Neuronal stem cell (in vitro differentiated cells): ENCODE data around the gene CXorf38.

Experiments
- DNase-seq: peaks from one replicate; pipeline ENCODE4 v3.0.0-alpha.2; 2013; ENCODE audit warnings: low spot score
- H2AFZ ChIP-seq: one replicate; pipeline ENCODE4 v1.6.1; 2013; ENCODE audit warnings: mild to moderate bottlenecking, low read length, inconsistent platforms
- H2AK5ac ChIP-seq: 2 replicates; pipeline ENCODE4 v1.6.1; 2013; ENCODE audit warnings: low read depth, mild to moderate bottlenecking, inconsistent platforms, low read length, moderate library complexity, mixed read lengths
- H2BK120ac ChIP-seq: 2 replicates; pipeline ENCODE4 v1.6.1; 2013; ENCODE audit warnings: low read depth, mild to moderate bottlenecking, inconsistent platforms, low read length, moderate library complexity, mixed read lengths
- H2BK12ac ChIP-seq: one replicate; pipeline ENCODE4 v1.6.1; 2013; ENCODE audit warnings: low read length, inconsistent platforms
- H2BK15ac ChIP-seq: 2 replicates; pipeline ENCODE4 v1.6.1; 2013; ENCODE audit warnings: mild to moderate bottlenecking, low read length, inconsistent platforms, mixed read lengths
- H2BK5ac ChIP-seq: one replicate; pipeline ENCODE4 v1.6.1; 2013; ENCODE audit warnings: inconsistent platforms, mild to moderate bottlenecking, low read length, moderate library complexity
- H3K14ac ChIP-seq: one replicate; pipeline ENCODE4 v1.6.1; 2013; ENCODE audit warnings: low read length, inconsistent platforms
- H3K18ac ChIP-seq: 2 replicates; pipeline ENCODE4 v1.6.1; 2013; ENCODE audit warnings: low read length, inconsistent platforms
- H3K23ac ChIP-seq: 2 replicates; pipeline ENCODE4 v1.6.1; 2013; ENCODE audit warnings: low read depth, mild to moderate bottlenecking, mixed read lengths, low read length, inconsistent platforms; ENCODE audit not compliant: poor library complexity
- H3K27ac ChIP-seq: replicated peaks from 3 replicates; pipeline ENCODE4 v1.5.1; 2013; ENCODE audit warnings: low read length, inconsistent platforms
- H3K27me3 ChIP-seq, 3 experiments: 2 replicates each; pipeline ENCODE4 v1.6.1; 2013; ENCODE audit warnings: low read length in 3 of 3, mild to moderate bottlenecking in 2 of 3, inconsistent platforms in 1 of 3, low read depth in 1 of 3, mixed read lengths in 1 of 3, moderate library complexity in 1 of 3; ENCODE audit not compliant: control insufficient read depth in 3 of 3, insufficient read depth in 3 of 3
- H3K36me3 ChIP-seq, 2 donors: replicated peaks in 1 of 2; 2 replicates each; pipeline ENCODE4 v1.6.1; 2013; ENCODE audit warnings: low read length in 2 of 2; ENCODE audit not compliant: control insufficient read depth in 2 of 2, insufficient read depth in 2 of 2
- H3K4ac ChIP-seq: 2 replicates; pipeline ENCODE4 v1.6.1; 2013; ENCODE audit warnings: inconsistent platforms, mild to moderate bottlenecking, low read length, moderate library complexity
- H3K4me1 ChIP-seq, 2 donors: 1 replicate in 1 of 2; 2 replicates in 1 of 2; pipeline ENCODE4 v1.6.1; 2013; ENCODE audit warnings: low read length in 2 of 2, low read depth in 1 of 2; ENCODE audit not compliant: control insufficient read depth in 2 of 2, insufficient read depth in 1 of 2
- H3K4me2 ChIP-seq: one replicate; pipeline ENCODE4 v1.6.1; 2013; ENCODE audit warnings: mild to moderate bottlenecking, low read length, inconsistent platforms; ENCODE audit not compliant: insufficient read depth, poor library complexity, severe bottlenecking
- H3K4me3 ChIP-seq, 2 donors: 2 replicates each; pipeline ENCODE4 v1.5.1; 2013; ENCODE audit warnings: low read length in 2 of 2, mild to moderate bottlenecking in 2 of 2, inconsistent platforms in 1 of 2, moderate library complexity in 1 of 2
- H3K79me1 ChIP-seq: one replicate; pipeline ENCODE4 v1.6.1; 2013; ENCODE audit warnings: low read depth, mild to moderate bottlenecking, inconsistent platforms, low read length, moderate library complexity
- H3K9ac ChIP-seq: one replicate; pipeline ENCODE4 v1.6.1; 2013; ENCODE audit warnings: mild to moderate bottlenecking, low read depth, low read length, inconsistent platforms; ENCODE audit not compliant: poor library complexity
- H3K9me3 ChIP-seq, 2 donors: replicated peaks in 1 of 2; 2 replicates each; pipeline versions ENCODE3 to v1.6.1; 2013; ENCODE audit warnings: low read length in 2 of 2, mild to moderate bottlenecking in 2 of 2, inconsistent platforms in 1 of 2, low read depth in 1 of 2, mixed read lengths in 1 of 2, moderate library complexity in 1 of 2; ENCODE audit not compliant: control insufficient read depth in 2 of 2, insufficient read depth in 1 of 2
- H4K8ac ChIP-seq: one replicate; pipeline ENCODE4 v1.6.1; 2013; ENCODE audit warnings: low read depth, mild to moderate bottlenecking, inconsistent platforms, low read length, moderate library complexity
- H4K91ac ChIP-seq: one replicate; pipeline ENCODE4 v1.6.1; 2013; ENCODE audit warnings: low read length, low read depth, mild to moderate bottlenecking, inconsistent platforms; ENCODE audit not compliant: poor library complexity
- WGBS, 2 donors: extraction: QIAGEN DNeasy Blood & Tissue Kit; methylation state at CpG; one replicate each; pipeline ENCODE4 v1.1.7; 2013; ENCODE audit warnings: missing lambda C conversion rate in 2 of 2, mixed read lengths in 1 of 2; ENCODE audit not compliant: insufficient read length in 2 of 2, insufficient replicate concordance in 1 of 2; ENCODE audit errors: extremely low coverage in 2 of 2; 5-methylcytosine and 5-hydroxymethylcytosine counted together

Gene CXorf38

DNA sequence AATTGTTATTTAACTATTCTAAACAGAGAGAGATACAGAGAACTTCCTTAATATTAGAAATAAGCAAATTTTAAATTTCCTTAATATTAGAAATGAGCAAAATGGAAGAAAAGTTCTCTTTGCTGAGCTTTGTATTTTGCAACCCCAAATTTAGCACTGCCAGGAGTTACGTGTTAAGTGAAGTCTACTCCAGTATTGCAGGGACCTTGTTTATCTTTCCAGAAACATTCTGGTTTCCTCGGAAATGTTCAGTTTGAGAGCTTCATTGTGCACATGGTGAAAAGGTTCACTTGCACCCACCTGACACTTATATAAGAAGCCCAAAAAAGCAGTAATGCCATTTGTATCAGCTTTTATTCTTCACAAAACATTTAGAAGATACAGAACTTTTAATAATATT is 6.2 kb upstream of the CXorf38 start:
- H3K9ac ChIP-seq: no peak overlapping the region
- H3K14ac ChIP-seq: no peak overlapping the region
- no peak overlapping the region for H2AK5ac ChIP-seq
- H4K8ac ChIP-seq: no peak overlapping the region
- no peak overlapping the region for H2AFZ ChIP-seq
- H2BK15ac ChIP-seq: no peak overlapping the region
- no peak for DNase-seq
- no peak overlapping the region for H3K23ac ChIP-seq
- no peak overlapping the region for H3K4me3 ChIP-seq
- H3K9me3 ChIP-seq: no peaks in the 10 kb centered on the region
- no peak overlapping the region for H3K18ac ChIP-seq
- H3K27ac ChIP-seq: no peak overlapping the region
- H3K4me2 ChIP-seq: no peak overlapping the region
- H4K91ac ChIP-seq: no peak overlapping the region
- no peaks in the 10 kb centered on the region for H3K79me1 ChIP-seq
- no peak overlapping the region for H3K4ac ChIP-seq
- no peak overlapping the region for H2BK12ac ChIP-seq
- no peak overlapping the region for H2BK120ac ChIP-seq
- H3K27me3 ChIP-seq: no peaks in the 10 kb centered on the region
- peaks cover 7 to 59% of the 10 kb centered on the region in 2 donors for H3K36me3 ChIP-seq
- no peak overlapping the region for H2BK5ac ChIP-seq
- no peaks in the 10 kb centered on the region for H3K4me1 ChIP-seq
- WGBS, 2 donors: no CpG with 5 or more reads among the region's 2 CpGs

DNA sequence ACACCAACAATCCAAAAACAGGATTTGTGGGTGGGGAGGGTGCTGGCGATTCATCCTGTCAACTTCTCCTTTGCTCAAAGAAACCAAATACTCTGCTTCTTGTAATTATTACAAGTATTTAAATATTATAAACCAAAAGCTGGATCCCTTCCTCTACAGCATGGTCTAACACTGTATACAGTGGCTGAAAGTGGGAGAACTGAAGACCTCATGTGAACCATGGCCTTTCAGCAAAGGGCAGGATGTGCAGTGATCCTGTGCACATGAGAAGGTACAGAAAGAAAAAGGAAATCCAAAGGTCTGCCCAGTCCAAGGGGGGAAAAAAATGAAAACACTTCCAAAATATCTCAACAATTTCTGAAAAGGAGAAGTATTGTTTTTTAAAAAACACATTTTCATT is 5.3 kb upstream of the CXorf38 start:
- WGBS, 2 donors: no CpG with 5 or more reads among the region's 1 CpG

DNA sequence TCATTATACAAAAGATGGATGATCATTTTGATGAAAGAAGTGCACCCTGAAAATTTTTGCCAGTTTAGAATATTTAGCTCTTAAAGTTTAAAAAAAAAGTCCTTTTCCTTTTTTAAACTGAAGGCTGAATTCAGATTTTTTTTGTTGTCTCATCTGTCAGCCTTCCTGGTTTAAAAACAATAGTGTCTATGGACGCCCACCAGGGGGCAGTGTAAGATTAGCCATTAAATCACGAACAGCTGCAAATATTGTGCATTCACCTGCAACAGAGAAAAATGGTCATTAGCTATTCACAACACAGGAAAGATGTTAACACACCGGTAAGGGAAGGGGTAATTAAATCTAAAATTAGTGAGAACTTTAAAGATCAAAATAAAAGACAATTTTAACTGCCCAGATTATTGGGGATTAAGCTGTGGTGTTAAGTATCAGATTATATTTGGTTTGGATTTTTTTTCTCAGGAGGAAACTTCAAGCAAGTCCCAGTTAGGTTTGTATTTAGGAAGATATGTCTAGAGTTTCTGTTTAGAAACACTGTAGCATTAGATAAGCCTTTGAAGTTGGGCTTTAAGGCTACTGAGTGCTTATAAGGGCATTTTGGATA is 4.4 kb upstream of the CXorf38 start:
- Histone ChIP-seq H4K8ac (no peak overlapping the region), H2BK12ac (no peak overlapping the region), H4K91ac (no peak overlapping the region), H3K27me3 (no peaks in the 10 kb centered on the region), H3K9ac (no peak overlapping the region), H3K27ac (no peak overlapping the region), H3K79me1 (no peaks in the 10 kb centered on the region), H2BK15ac (no peak overlapping the region), H3K4me1 (no peaks in the 10 kb centered on the region), H3K23ac (no peak overlapping the region), H3K18ac (no peak overlapping the region), H3K36me3 (peaks cover 4 to 51% of the 10 kb centered on the region in 2 donors), H3K4me3 (no peak overlapping the region), H3K4me2 (no peak overlapping the region), H2AFZ (no peak overlapping the region), H3K14ac (no peak overlapping the region), H2BK120ac (no peak overlapping the region), H2AK5ac (no peak overlapping the region), H3K9me3 (no peaks in the 10 kb centered on the region), H3K4ac (no peak overlapping the region), H2BK5ac (no peak overlapping the region)
- WGBS, 2 donors: no CpG with 5 or more reads among the region's 3 CpGs
- peak; percentile 38 for DNase-seq

More for the DNA sequence above, 5.3 kb upstream of the CXorf38 start:
- no peak overlapping the region for H2BK120ac ChIP-seq
- peaks cover 7 to 58% of the 10 kb centered on the region in 2 donors for H3K36me3 ChIP-seq
- no peak overlapping the region for H3K14ac ChIP-seq
- H3K18ac ChIP-seq: no peak overlapping the region
- no peak overlapping the region for H4K91ac ChIP-seq
- H2BK15ac ChIP-seq: no peak overlapping the region
- no peak overlapping the region for H2BK12ac ChIP-seq
- H3K4me3 ChIP-seq: no peak overlapping the region
- no peak overlapping the region for H3K4ac ChIP-seq
- H3K79me1 ChIP-seq: no peaks in the 10 kb centered on the region
- H3K9ac ChIP-seq: no peak overlapping the region
- H3K27ac ChIP-seq: no peak overlapping the region
- no peak overlapping the region for H4K8ac ChIP-seq
- no peak overlapping the region for H2AK5ac ChIP-seq
- no peak overlapping the region for H3K23ac ChIP-seq
- H3K9me3 ChIP-seq: no peaks in the 10 kb centered on the region
- no peak overlapping the region for H3K4me2 ChIP-seq
- no peak overlapping the region for H2BK5ac ChIP-seq
- H3K27me3 ChIP-seq: no peaks in the 10 kb centered on the region
- no peak overlapping the region for H2AFZ ChIP-seq
- no peaks in the 10 kb centered on the region for H3K4me1 ChIP-seq
- no peak for DNase-seq

DNA sequence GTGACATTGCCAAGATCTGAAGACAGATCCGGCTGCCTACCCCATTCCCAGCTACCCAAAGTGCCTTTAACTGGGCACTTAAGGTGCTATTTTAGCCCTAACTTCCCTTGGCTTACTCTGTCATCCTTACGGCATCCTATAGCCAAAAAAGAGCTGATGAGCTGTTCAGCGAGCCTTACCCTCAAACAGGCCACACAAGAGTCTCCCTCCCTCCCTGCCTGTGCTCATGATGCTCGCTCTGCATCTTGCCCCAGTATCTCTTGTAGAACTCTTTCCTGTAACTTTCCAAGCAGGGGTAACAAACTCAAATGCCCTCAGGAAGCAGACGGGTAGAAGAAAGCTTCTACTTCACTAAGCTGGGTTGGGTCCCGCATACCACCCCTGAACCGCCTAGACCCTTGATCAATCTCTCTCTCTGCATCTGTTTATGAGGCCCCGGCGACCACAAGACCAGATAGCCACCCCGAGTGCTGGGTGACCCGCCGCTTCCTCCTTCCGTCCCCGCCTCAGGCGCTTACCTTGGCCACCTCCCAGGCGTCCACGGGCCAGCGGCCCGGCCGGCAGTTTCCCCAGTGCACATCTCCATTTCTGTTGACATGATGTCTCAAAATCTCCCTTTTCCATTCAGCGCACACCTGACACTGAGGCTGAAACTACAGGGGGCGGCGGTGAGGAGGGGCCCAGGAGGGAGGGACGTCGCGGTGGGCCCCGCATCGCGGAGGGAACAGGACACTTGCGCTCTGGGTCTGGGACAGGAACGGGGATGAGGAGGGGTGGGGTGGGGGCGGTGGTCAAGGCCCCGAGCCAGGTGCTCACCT is 663 bp downstream of the CXorf38 start:
- Histone ChIP-seq H2BK12ac (no peak overlapping the region), H3K4me1 (peaks cover 0 to 3% of the 10 kb centered on the region in 2 donors), H3K9me3 (no peaks in the 10 kb centered on the region), H3K23ac (no peak overlapping the region), H3K18ac (peak overlapping the region; percentile 38), H2AK5ac (no peak overlapping the region), H3K4ac (no peak overlapping the region), H2BK120ac (no peak overlapping the region), H3K36me3 (peaks cover 0 to 24% of the 10 kb centered on the region in 2 donors), H2BK15ac (no peak overlapping the region), H3K4me3 (peak overlapping the region; percentile 74 to 94), H2AFZ (peak overlapping the region; percentile 93), H4K8ac (no peak overlapping the region), H4K91ac (no peak overlapping the region), H2BK5ac (no peak overlapping the region), H3K27me3 (no peaks in the 10 kb centered on the region), H3K9ac (peak overlapping the region; percentile 60), H3K79me1 (peaks cover 3% of the 10 kb centered on the region), H3K4me2 (peak overlapping the region; percentile 54), H3K27ac (no peak overlapping the region), H3K14ac (no peak overlapping the region)
- no CpG with 5 or more reads among the region's 33 CpGs for WGBS, 2 donors
- peak; percentile 15 for DNase-seq
